Mesendoderm (in vitro differentiated cells): Measurements from ENCODE around the gene HNRNPR.
"Not testable (repeated sequence)": the region's sequence is repeated elsewhere in the genome, so short reads cannot be mapped to it uniquely, and the experiment has no call there.

Experiments used
- DNase-seq: peaks from one replicate; pipeline ENCODE4 v3.0.0; 2013
- H2AK5ac ChIP-seq: 2 replicates; pipeline ENCODE4 v1.6.1; 2013; ENCODE audit warnings: low read length, inconsistent platforms
- H2BK120ac ChIP-seq: 2 replicates; pipeline ENCODE4 v1.6.1; 2013; ENCODE audit warnings: low read depth, mild to moderate bottlenecking, low read length, moderate library complexity, mixed read lengths
- H2BK15ac ChIP-seq: replicated peaks from 2 replicates; pipeline ENCODE4 v1.6.1; 2013; ENCODE audit warnings: low read depth, mild to moderate bottlenecking, moderate library complexity
- H2BK5ac ChIP-seq: 2 replicates; pipeline ENCODE4 v1.6.1; 2013; ENCODE audit warnings: low read length, inconsistent platforms
- H3K18ac ChIP-seq: 2 replicates; pipeline ENCODE4 v1.6.1; 2013; ENCODE audit warnings: mild to moderate bottlenecking, low read length, mixed read lengths
- H3K23ac ChIP-seq: one replicate; pipeline ENCODE4 v1.6.1; 2013; ENCODE audit warnings: low read length
- H3K27ac ChIP-seq: 2 replicates; pipeline ENCODE4 v1.5.1; 2013; ENCODE audit warnings: low read depth, mild to moderate bottlenecking, inconsistent platforms, low read length, moderate library complexity
- H3K27me3 ChIP-seq: 2 replicates; pipeline ENCODE4 v1.6.1; 2013; ENCODE audit warnings: low read length, control low read depth, mild to moderate bottlenecking, inconsistent platforms; ENCODE audit not compliant: insufficient read depth, poor library complexity
- H3K36me3 ChIP-seq: 2 replicates; pipeline ENCODE4 v1.6.1; 2013; ENCODE audit warnings: low read length, inconsistent platforms; ENCODE audit not compliant: control insufficient read depth, insufficient read depth
- H3K4ac ChIP-seq: one replicate; pipeline ENCODE4 v1.6.1; 2013; ENCODE audit warnings: low read depth, mild to moderate bottlenecking, low read length, moderate library complexity
- H3K4me1 ChIP-seq: 2 replicates; pipeline ENCODE4 v1.6.1; 2013; ENCODE audit warnings: low read depth, low read length, inconsistent platforms; ENCODE audit not compliant: control insufficient read depth
- H3K4me2 ChIP-seq: 2 replicates; pipeline ENCODE4 v1.6.1; 2013; ENCODE audit warnings: low read length
- H3K4me3 ChIP-seq: 2 replicates; pipeline ENCODE4 v1.5.1; 2013; ENCODE audit warnings: mild to moderate bottlenecking, low read length
- H3K56ac ChIP-seq: one replicate; pipeline ENCODE4 v1.6.1; 2013; ENCODE audit warnings: low read length
- H3K79me1 ChIP-seq: 2 replicates; pipeline ENCODE4 v1.6.1; 2013; ENCODE audit warnings: low read length, inconsistent platforms
- H3K79me2 ChIP-seq: 2 replicates; pipeline ENCODE4 v1.6.1; 2013; ENCODE audit warnings: mild to moderate bottlenecking, low read length; ENCODE audit not compliant: control insufficient read depth, insufficient read depth
- H3K9ac ChIP-seq: 2 replicates; pipeline ENCODE4 v1.6.1; 2013; ENCODE audit warnings: low read length, inconsistent platforms
- H4K5ac ChIP-seq: one replicate; pipeline ENCODE4 v1.6.1; 2013; ENCODE audit warnings: low read length
- H4K8ac ChIP-seq: one replicate; pipeline ENCODE4 v1.6.1; 2013; ENCODE audit warnings: low read depth, mild to moderate bottlenecking, control low read depth, low read length, moderate library complexity
- WGBS: extraction: QIAGEN DNeasy Blood & Tissue Kit; methylation state at CpG from one replicate; pipeline ENCODE4 v1.1.7; 2013; ENCODE audit warnings: low lambda C conversion rate, missing lambda C conversion rate; ENCODE audit not compliant: insufficient coverage; ENCODE audit errors: extremely low coverage; 5-methylcytosine and 5-hydroxymethylcytosine counted together

The HNRNPR gene

DNA sequence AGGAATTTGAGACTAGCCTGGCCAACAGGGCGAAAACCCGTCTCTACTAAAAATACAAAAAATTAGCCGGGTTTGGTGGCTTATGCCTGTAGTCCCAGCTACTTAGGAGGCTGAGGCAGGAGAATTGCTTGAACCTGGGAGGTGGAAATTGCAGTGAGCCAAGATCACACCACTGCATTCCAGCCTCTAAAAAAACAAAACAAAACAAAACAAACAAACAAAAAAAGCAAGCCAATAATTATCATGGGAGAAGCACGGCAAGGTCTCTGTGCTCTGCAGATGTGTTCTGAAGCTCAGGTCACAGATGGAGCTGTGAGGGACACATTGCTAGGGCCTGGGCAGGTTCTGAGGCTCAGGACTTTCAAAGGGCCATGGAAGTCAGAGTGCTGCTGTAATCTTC lies 36.2 kb upstream of the HNRNPR start:
- H3K23ac ChIP-seq, H2AK5ac ChIP-seq, H3K9ac ChIP-seq, H3K4me1 ChIP-seq, H2BK15ac ChIP-seq, H3K79me1 ChIP-seq, DNase-seq, H2BK5ac ChIP-seq, H3K27me3 ChIP-seq, H3K4me3 ChIP-seq, H4K8ac ChIP-seq, H4K5ac ChIP-seq, H3K79me2 ChIP-seq, H3K4me2 ChIP-seq, H3K27ac ChIP-seq, H3K36me3 ChIP-seq: not testable (repeated sequence)
- H3K56ac ChIP-seq, result peak overlapping the region; percentile 1
- peak overlapping the region; percentile 34 for H2BK120ac ChIP-seq
- no CpG with 5 or more reads among the region's 4 CpGs for WGBS
- peak overlapping the region; percentile 82 for H3K4ac ChIP-seq
- H3K18ac ChIP-seq, result peak overlapping the region; percentile 69

DNA sequence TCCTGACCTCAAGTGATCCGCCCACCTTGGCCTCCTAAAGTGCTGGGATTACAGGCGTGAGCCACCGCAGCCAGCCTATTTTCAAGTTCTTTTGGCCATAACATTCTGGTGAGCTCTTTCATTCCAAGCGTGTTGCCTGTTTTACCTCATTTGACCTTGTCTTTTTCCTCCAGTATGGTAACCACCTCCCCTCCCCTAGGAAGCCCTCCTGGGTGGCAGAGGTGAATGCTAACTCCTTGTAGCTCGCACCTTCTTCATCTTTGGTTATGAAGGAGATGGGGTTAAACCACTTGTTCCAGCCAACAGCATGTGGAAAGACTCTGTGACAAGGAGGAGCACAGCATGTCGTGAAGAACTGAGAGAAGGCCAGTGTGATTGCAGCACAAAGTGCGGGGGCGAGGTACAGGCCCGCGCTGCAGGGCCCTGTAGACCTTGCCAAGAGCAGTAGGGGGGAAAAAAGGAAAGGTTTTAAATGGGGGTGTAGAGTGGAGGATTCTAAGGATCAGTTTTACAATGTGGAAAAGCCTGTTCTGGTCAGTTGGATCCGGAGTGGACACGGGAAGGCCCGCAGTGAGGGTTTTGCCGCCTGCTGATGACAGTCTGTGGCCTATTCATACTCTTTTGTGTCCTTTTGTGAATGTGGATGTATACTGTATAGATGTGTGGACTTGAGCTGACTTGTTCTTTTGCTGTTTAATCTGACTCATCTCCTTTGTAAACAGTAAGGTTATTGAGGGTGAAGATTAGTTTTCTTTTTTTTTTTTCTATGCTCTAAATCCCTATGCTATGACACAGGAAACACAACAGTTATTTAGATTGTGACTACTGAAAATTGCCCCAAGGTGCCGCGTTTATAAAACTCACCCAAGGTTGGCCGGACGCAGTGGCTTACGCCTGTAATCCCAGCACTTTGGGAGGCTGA lies 33.1 kb upstream of the HNRNPR start:
- Histone ChIP-seq H3K36me3 (no peaks in the 10 kb centered on the region), H3K4ac (no peak overlapping the region), H3K4me2 (no peak overlapping the region), H3K18ac (no peak overlapping the region), H3K4me1 (peaks cover 14% of the 10 kb centered on the region), H3K27ac (no peak overlapping the region), H3K27me3 (no peaks in the 10 kb centered on the region), H3K79me2 (no peaks in the 10 kb centered on the region), H4K8ac (no peak overlapping the region), H2AK5ac (no peak overlapping the region), H3K79me1 (no peaks in the 10 kb centered on the region), H4K5ac (no peak overlapping the region), H3K23ac (no peak overlapping the region), H3K4me3 (no peak overlapping the region), H2BK5ac (no peak overlapping the region), H2BK120ac (no peak overlapping the region), H3K9ac (no peak overlapping the region), H3K56ac (peak overlapping the region; percentile 4), H2BK15ac (no peak overlapping the region)
- WGBS, result no CpG with 5 or more reads among the region's 19 CpGs
- DNase-seq, result no peak

DNA sequence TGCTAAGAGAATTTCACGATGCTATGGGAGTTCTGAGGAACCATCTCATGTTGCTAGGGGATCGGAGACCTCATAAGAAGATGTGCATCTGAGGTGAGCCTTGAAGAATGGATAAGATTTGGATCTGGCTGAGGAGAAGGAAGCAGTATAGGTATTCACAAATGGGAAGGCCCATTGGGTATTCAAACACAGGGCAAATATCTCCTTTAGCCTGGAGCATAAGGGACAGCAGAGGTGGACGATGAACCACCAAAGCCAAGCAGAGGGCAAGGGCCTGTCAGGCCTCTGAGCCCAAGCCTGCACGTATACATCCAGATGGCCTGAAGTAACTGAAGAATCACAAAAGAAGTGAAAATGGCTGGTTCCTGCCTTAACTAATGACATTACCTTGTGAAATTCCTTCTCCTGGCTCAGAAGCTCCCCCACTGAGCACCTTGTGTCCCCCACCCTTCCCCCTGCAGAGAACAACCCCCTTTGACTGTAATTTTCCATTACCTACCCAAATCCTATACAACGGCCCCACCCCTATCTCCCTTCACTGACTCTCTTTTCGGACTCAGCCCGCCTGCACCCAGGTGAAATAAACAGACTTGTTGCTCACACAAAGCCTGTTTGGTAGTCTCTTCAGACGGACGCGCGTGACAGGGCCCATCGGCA lies 30.1 kb upstream of the HNRNPR start:
- H3K79me1 ChIP-seq, H3K79me2 ChIP-seq, H4K8ac ChIP-seq, H2BK15ac ChIP-seq, H3K4me3 ChIP-seq, H3K27me3 ChIP-seq, H3K4me2 ChIP-seq, H3K36me3 ChIP-seq: not testable (repeated sequence)
- no CpG with 5 or more reads among the region's 12 CpGs for WGBS
- H3K4me1 ChIP-seq, result peaks cover 34% of the 10 kb centered on the region
- H3K18ac ChIP-seq, result peak overlapping the region; percentile 85
- H2BK120ac ChIP-seq, result peak overlapping the region; percentile 10
- H4K5ac ChIP-seq, result peak overlapping the region; percentile 52
- peak overlapping the region; percentile 59 for H3K9ac ChIP-seq
- peak overlapping the region; percentile 89 for H3K4ac ChIP-seq
- peak overlapping the region; percentile 87 for H2AK5ac ChIP-seq
- H2BK5ac ChIP-seq, result peak overlapping the region; percentile 95
- peak overlapping the region; percentile 82 for H3K56ac ChIP-seq
- peak overlapping the region; percentile 96 for H3K27ac ChIP-seq
- peak; percentile 75 for DNase-seq
- H3K23ac ChIP-seq, result peak overlapping the region; percentile 89

DNA sequence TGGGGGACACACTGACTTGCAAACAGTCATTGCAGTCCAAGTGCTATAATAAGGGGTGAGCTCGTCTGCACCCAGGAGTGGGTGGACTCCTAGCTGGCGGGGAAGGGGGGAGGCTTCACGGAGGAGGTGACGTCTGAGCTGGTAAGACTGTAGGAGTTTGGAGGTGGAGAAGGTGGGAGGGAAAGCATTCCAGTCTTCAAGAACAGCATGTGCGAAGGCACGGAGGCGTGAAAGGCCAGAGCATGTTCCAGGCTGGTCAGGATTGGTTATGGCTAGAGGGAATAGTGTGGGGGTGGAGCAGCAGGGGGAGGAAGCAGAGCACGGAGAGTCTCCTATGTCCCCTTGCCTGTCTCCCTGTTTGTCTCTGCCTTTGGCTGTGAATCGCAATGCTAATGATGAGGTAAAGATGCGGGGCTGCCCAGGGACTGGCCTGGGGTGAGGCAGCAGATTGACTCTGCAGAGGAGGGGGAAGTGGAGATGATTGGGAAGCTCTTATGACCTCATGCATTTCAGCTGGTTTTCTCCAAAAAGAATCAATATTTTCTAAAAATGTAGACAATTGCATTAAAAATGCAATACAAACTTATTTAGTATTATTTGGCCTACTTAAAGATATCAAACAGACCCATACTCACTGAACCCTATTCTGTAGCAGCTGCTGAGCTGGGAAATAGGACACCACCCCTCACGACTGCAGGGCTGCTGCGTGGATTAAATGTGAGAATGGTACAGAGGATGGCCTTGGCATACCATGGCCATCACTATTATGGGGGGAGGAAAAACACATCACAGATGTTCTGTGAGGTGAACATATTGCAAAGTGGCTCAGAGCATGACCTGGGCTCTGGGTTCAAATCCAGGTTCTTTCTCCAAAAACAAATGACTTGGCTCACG lies 28.1 kb upstream of the HNRNPR start:
- Histone ChIP-seq H3K9ac (peak overlapping the region; percentile 51), H3K18ac (peak overlapping the region; percentile 60), H3K4me1 (peaks cover 36% of the 10 kb centered on the region), H2BK5ac (peak overlapping the region; percentile 89), H3K4ac (no peak overlapping the region), H3K36me3 (no peaks in the 10 kb centered on the region), H3K27me3 (no peaks in the 10 kb centered on the region), H3K79me2 (no peaks in the 10 kb centered on the region), H2AK5ac (peak overlapping the region; percentile 88), H3K4me3 (no peak overlapping the region), H4K8ac (no peak overlapping the region), H3K23ac (no peak overlapping the region), H3K56ac (peak overlapping the region; percentile 83), H2BK120ac (no peak overlapping the region), H3K4me2 (no peak overlapping the region), H4K5ac (no peak overlapping the region), H3K79me1 (peaks cover 4% of the 10 kb centered on the region), H3K27ac (peak overlapping the region; percentile 90), H2BK15ac (no peak overlapping the region)
- peak; percentile 98 for DNase-seq
- no CpG with 5 or more reads among the region's 13 CpGs for WGBS

DNA sequence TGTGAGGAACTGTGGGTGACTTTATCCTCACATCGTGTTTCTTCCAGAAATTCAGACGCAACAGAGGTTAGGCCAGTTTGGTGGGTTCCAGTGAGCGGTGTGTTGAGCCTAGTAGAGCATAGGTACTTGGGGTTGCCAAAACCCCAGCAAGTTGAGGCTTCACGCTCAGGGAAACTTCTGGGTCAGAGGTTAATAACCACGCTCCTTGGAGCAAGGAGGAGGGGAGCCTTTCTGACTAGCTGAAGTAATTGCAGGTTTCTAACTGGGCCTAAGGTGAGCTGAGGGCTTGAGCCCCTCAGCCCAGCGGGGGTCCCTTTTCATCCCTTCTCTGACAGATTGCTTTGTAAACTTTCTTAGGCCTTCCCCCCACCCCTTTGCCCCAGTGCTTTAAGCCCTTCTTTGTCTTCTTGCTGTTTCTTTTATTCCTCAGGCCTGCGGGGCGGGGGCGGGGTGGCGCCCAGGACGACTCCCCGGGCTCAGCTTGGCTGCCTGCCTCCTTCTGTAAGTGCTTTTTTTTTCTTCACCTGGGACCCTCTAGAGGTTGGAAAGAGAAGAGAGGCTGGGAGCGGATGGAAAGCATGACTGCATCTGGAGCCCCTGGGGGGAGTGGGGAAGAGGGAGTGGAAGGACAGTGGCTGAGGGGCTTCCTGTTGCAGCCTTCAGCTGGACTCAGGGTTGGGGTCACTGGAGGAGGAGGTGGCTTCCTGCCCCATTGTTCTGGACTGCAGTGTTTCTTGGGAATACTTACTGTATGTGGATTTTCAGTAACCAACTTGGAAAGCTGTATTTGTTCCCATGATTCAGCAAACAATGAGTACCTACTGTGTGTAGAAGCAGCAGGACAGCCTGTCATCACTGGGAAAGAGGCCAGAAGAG lies 26.9 kb upstream of the HNRNPR start:
- Histone ChIP-seq H3K79me1 (peaks cover 4% of the 10 kb centered on the region), H3K18ac (peak overlapping the region; percentile 43), H3K79me2 (no peaks in the 10 kb centered on the region), H2AK5ac (peak overlapping the region; percentile 77), H3K36me3 (no peaks in the 10 kb centered on the region), H3K9ac (peak overlapping the region; percentile 94), H3K4me2 (peak overlapping the region; percentile 49), H3K4me3 (no peak overlapping the region), H3K56ac (peak overlapping the region; percentile 89), H4K8ac (no peak overlapping the region), H2BK15ac (no peak overlapping the region), H4K5ac (peak overlapping the region; percentile 94), H3K27me3 (no peaks in the 10 kb centered on the region), H2BK120ac (peak overlapping the region; percentile 16), H3K23ac (no peak overlapping the region), H3K4ac (peak overlapping the region; percentile 18), H3K27ac (peak overlapping the region; percentile 90), H3K4me1 (peaks cover 36% of the 10 kb centered on the region), H2BK5ac (peak overlapping the region; percentile 91)
- WGBS, result no CpG with 5 or more reads among the region's 13 CpGs
- DNase-seq, result peak; percentile 98
